ENCODE measurements around the gene ACTN4.

The ACTN4 gene

DNA sequence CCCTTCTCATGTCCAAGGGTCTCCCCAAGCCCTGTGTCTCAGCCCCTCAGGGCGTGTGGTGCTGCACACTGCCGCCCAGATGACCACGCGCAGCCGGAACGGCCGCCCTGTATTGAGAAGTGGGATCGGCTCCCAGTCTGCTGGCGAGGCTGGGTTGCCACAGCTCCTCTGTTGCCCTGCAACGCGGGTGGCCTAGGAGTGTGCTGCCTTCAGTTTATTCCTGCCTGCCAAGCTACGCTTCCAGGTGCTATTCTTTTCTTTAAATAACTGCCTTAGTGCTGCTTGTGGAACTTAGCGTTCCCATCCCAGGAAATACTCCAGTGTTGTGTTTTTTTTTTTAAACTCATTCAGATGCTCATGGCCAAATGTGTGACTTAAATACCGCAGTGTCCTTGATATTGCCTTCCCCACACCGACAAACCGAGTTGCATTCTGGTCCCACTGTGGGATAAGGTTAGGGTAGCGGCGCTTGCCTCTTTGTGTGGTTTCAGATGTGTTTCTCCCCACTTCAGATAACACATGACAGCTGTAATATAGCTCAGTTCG is 16.6 kb downstream of the ACTN4 start:
- Histone ChIP-seq H3K36me3 (ENCODE audit: insufficient read depth, low read length) (peaks cover 37% of the 10 kb centered on the region), H3K9ac (ENCODE audit: low read depth, low read length) (peak overlapping the region; percentile 78)

DNA sequence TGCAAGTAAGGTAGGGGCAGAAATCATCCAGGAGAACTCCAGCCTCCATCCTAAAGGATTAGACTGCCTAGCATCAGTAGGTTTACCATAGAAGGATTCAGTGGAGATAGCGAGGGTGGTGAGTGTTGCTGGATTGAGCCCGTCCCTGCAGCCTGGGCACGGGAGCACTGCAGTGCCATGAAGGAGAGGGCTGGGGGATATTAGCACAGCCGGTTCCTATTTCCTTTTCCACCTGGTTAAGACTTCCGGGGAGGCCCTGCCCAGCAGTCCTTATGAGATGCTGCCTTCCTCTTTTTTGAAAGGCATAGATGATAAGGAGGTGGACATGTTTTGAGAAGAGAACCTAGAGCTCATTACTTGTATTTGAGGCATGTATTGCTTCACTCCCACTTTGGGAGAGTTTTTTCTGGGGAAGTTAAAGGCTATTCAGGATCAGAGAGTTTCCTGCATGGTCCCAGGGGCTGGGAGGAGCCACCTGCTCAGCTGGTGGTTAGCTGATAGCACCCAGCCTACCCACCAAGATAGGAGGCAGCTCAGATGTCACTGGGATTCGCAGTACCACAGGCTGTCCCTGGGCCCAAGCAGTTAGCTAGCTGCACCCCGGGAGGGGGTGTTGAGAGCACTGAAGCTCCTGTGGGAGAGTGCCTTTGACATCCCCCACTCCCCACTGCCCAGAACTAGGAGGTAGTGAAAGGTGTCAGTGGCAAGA is 17.2 kb downstream of the ACTN4 start:
- Histone ChIP-seq H3K36me3 (ENCODE audit: insufficient read depth, low read length) (peaks cover 43% of the 10 kb centered on the region), H3K9ac (ENCODE audit: low read depth, low read length) (peak overlapping the region; percentile 78)

More for the DNA sequence above, 16.6 kb downstream of the ACTN4 start:
- Histone ChIP-seq H3K4me2 (ENCODE audit: low read length) (peak overlapping the region; percentile 59), H3K4me3 (ENCODE audit: low read length) (peak overlapping the region; percentile 18), H3K4me1 (ENCODE audit: control insufficient read depth, insufficient read depth, low read length) (peaks cover 93% of the 10 kb centered on the region), H3K27me3 (ENCODE audit: control insufficient read depth, insufficient read depth, low read length) (no peaks in the 10 kb centered on the region), H3K9me3 (replicated peaks; ENCODE audit: low read length) (no peaks in the 10 kb centered on the region)

DNA sequence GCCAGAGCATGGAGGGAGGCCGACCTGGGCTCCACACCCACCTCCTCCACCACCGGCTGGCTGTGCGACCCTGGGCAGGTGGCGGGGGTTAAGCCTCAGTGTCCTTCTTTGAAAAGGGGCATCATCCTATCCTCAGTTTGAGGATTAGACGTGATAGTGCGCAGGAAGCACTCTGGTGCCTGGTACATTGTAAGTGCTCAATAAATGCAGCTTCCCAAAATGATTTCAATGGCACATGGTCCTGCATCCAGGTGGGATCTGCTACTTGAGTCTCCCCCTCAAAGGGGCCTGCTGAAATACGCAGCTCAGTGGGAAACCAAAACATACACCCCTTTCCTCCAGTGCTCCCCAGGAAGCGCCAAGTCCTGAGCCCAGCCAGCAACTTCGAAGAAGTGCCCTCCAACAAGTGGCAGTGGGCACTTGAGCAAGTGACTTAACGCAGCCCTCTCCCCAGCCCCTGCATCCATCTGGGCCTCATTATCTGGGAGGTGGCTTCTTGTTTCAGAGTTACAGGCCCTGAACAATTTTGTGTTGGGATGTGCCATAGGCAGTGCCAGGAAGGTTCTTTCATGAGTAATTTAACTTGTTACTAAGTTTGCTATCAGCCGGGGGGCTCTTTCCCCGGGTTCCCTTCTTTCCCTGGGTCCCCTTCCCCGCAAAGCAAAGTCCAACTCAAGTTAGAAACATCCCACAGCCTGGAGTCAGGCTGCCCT is 17.9 kb downstream of the ACTN4 start:
- H3K9ac ChIP-seq (ENCODE audit: low read depth, low read length), result peak overlapping the region; percentile 78
- H3K4me3 ChIP-seq (ENCODE audit: low read length), result peak overlapping the region; percentile 21
- peaks cover 49% of the 10 kb centered on the region for H3K36me3 ChIP-seq (ENCODE audit: insufficient read depth, low read length)

More for the DNA sequence above, 17.2 kb downstream of the ACTN4 start:
- Histone ChIP-seq H3K4me1 (ENCODE audit: control insufficient read depth, insufficient read depth, low read length) (peaks cover 93% of the 10 kb centered on the region), H3K4me2 (ENCODE audit: low read length) (peak overlapping the region; percentile 59), H3K9me3 (replicated peaks; ENCODE audit: low read length) (no peaks in the 10 kb centered on the region), H3K4me3 (ENCODE audit: low read length) (peak overlapping the region; percentile 21), H3K27me3 (ENCODE audit: control insufficient read depth, insufficient read depth, low read length) (no peaks in the 10 kb centered on the region)

DNA sequence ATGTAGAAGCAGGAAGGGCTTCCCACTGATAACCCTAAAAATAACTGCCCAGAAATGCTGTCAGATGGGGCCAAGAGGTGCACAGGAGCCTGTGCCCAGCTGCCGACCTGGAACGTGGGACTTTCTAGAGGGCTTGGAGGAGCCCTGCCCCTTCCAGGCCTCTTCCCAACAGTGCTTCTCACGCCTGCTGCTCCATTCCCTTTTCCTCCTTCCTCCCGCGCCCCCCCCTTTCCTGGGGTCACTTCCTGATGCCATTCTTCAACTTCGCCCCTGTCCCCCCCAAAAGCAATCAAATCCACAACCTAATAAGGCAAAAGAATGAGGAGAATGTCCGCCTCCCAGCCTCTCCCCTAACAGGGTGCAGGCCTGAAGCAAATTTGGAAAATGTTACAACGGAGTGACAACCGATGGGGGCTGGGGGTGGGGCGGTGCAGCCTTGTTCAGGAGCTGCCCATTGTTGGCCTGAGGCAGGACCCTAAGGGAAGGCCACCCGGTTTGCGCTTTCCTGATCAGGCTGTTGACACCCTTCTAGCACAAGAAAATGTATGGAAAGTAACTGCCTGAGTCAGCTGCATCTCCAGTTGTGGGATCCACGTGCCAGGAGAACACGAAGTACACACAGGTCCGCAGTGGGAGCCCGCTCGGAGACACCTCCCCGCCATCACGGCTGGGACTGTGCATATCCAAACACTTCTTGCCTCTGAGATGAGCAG is 18.7 kb downstream of the ACTN4 start:
- H3K9me3 ChIP-seq (replicated peaks; ENCODE audit: low read length), result no peaks in the 10 kb centered on the region
- H3K4me1 ChIP-seq (ENCODE audit: control insufficient read depth, insufficient read depth, low read length), result peaks cover 90% of the 10 kb centered on the region
- peak overlapping the region; percentile 61 for H3K4me2 ChIP-seq (ENCODE audit: low read length)
- H3K36me3 ChIP-seq (ENCODE audit: insufficient read depth, low read length), result peaks cover 43% of the 10 kb centered on the region
- peak overlapping the region; percentile 5 for H3K4me3 ChIP-seq (ENCODE audit: low read length)
- H3K9ac ChIP-seq (ENCODE audit: low read depth, low read length), result peak overlapping the region; percentile 78
- no peaks in the 10 kb centered on the region for H3K27me3 ChIP-seq (ENCODE audit: control insufficient read depth, insufficient read depth, low read length)

More for the DNA sequence above, 17.9 kb downstream of the ACTN4 start:
- peaks cover 93% of the 10 kb centered on the region for H3K4me1 ChIP-seq (ENCODE audit: control insufficient read depth, insufficient read depth, low read length)
- peak overlapping the region; percentile 61 for H3K4me2 ChIP-seq (ENCODE audit: low read length)
- H3K27me3 ChIP-seq (ENCODE audit: control insufficient read depth, insufficient read depth, low read length), result no peaks in the 10 kb centered on the region
- no peaks in the 10 kb centered on the region for H3K9me3 ChIP-seq (replicated peaks; ENCODE audit: low read length)

DNA sequence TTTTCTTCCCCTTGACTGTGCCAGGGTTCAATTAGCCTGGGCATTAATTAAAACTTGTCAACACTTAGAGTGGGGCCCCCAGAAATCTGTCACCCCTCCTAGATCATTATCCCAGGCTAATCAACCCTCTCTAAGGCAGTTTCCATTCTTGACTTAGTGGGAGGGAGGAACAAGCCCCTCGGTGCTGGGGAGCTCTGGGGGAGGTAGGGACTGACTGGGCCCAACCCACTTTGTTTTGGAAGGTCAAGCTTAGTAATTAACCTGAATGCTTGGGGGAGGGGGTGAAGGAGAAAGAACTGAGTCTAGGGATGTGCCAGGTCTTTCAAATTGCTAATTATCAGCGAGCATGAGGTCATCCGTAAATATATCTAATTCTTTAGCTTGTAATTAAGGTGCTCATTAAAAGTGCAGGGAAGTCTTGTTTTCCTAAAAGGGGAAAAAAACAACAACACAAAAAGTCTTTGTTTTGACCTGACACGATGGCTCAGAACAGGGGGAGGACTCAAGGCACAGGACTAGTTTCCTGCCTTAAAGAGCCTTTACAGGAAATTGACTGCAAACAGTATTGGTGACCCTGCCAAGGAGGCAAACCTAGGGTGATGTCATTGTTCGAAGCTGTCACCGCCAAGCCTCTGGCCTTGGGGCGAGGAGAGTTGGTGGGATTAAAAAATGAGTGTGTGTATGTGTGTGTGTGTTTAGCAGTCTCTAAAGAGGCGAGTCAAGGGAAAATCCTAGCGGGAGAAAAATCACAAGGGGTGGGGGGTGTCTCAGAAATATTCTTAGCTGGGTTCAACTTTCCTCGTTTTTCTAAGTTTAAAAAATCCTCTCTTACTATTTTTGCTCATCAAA is 19.4 kb downstream of the ACTN4 start:
- Histone ChIP-seq H3K27me3 (ENCODE audit: control insufficient read depth, insufficient read depth, low read length) (no peaks in the 10 kb centered on the region), H3K4me1 (ENCODE audit: control insufficient read depth, insufficient read depth, low read length) (peaks cover 95% of the 10 kb centered on the region), H3K4me2 (ENCODE audit: low read length) (peak overlapping the region; percentile 61), H3K9ac (ENCODE audit: low read depth, low read length) (peak overlapping the region; percentile 78), H3K4me3 (ENCODE audit: low read length) (peak overlapping the region; percentile 12), H3K9me3 (replicated peaks; ENCODE audit: low read length) (no peaks in the 10 kb centered on the region), H3K36me3 (ENCODE audit: insufficient read depth, low read length) (peaks cover 41% of the 10 kb centered on the region)

DNA sequence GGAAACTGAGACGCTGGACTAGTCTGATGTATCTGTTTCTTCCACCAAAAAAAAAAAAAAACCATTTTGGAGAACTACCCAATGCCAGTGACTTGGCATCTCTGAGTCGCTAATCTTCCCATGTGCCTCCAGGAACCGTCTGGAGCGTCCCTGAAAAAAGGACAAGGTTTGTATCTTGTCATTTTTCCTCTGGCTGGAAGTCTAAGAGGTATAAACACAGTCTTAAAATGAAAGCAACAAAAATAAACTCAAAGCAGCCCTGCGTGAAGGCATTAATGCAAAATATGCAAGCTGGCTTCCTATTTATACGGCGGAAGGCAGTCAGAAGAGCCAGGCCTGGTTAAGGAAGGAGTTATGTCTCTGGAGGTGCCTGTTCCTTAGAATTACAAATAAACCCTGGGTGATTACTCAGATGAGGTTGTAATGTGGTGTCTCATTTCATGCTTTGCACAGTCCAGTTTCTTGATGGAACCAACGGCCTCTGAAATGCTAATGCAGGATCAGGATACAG is 20.3 kb downstream of the ACTN4 start:
- H3K4me3 ChIP-seq (ENCODE audit: low read length), result peak overlapping the region; percentile 12
- H3K9ac ChIP-seq (ENCODE audit: low read depth, low read length), result peak overlapping the region; percentile 78
- H3K27me3 ChIP-seq (ENCODE audit: control insufficient read depth, insufficient read depth, low read length), result no peaks in the 10 kb centered on the region
- peak overlapping the region; percentile 61 for H3K4me2 ChIP-seq (ENCODE audit: low read length)
- peaks cover 87% of the 10 kb centered on the region for H3K4me1 ChIP-seq (ENCODE audit: control insufficient read depth, insufficient read depth, low read length)
- H3K36me3 ChIP-seq (ENCODE audit: insufficient read depth, low read length), result peaks cover 34% of the 10 kb centered on the region
- H3K9me3 ChIP-seq (replicated peaks; ENCODE audit: low read length), result no peaks in the 10 kb centered on the region

DNA sequence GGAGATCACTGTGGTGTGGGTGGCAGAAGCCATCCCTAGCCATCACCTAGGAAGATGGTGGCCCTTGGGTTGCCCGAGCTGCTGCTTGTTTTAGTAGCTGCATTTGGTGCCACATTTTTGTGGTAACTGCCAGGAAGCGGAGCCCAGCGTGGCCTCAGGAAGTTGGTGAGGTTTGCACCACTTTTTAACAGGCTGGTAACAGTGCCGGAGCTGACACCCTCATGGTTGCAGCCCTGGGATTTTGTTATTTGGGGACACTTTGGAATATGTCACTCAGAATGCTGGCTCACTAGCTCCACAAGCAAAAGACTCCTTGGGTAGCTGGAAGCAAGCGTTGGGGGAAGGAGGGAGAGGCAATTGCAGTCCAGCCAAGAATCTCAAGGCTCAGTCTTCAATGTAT is 22.1 kb downstream of the ACTN4 start:
- H3K9ac ChIP-seq (ENCODE audit: low read depth, low read length), result no peak overlapping the region

DNA sequence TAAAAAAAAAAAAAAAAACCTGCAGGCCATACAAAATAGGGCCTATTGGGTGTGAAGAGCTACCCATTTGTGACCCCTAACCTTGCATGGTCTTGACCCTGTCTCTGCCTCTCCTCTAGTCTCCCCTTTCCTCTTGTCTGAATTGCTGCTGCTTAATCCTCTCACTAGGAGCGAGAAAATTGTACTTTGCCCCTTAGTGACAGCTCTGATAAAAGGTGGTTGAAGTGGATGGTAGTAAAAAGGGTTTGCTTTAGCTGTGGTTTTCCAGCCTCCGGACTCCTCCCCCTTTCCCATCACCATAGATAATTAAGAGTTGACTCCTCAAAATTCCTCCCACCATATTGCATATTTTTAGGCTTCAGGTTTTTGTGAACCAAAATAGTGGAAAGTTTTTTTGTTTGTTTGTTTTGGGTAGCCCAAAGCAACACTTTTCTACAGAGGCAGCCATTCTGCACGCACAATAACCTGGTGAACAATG is 23.5 kb downstream of the ACTN4 start:
- H3K36me3 ChIP-seq (ENCODE audit: insufficient read depth, low read length), result peaks cover 22% of the 10 kb centered on the region
- H3K4me1 ChIP-seq (ENCODE audit: control insufficient read depth, insufficient read depth, low read length), result peaks cover 78% of the 10 kb centered on the region
- H3K4me3 ChIP-seq (ENCODE audit: low read length), result no peak overlapping the region
- H3K4me2 ChIP-seq (ENCODE audit: low read length), result no peak overlapping the region
- no peaks in the 10 kb centered on the region for H3K9me3 ChIP-seq (replicated peaks; ENCODE audit: low read length)
- H3K9ac ChIP-seq (ENCODE audit: low read depth, low read length), result no peak overlapping the region
- no peaks in the 10 kb centered on the region for H3K27me3 ChIP-seq (ENCODE audit: control insufficient read depth, insufficient read depth, low read length)

More for the DNA sequence above, 22.1 kb downstream of the ACTN4 start:
- Histone ChIP-seq H3K4me2 (ENCODE audit: low read length) (no peak overlapping the region), H3K9me3 (replicated peaks; ENCODE audit: low read length) (no peaks in the 10 kb centered on the region), H3K36me3 (ENCODE audit: insufficient read depth, low read length) (peaks cover 26% of the 10 kb centered on the region), H3K4me3 (ENCODE audit: low read length) (no peak overlapping the region), H3K27me3 (ENCODE audit: control insufficient read depth, insufficient read depth, low read length) (no peaks in the 10 kb centered on the region), H3K4me1 (ENCODE audit: control insufficient read depth, insufficient read depth, low read length) (peaks cover 78% of the 10 kb centered on the region)

DNA sequence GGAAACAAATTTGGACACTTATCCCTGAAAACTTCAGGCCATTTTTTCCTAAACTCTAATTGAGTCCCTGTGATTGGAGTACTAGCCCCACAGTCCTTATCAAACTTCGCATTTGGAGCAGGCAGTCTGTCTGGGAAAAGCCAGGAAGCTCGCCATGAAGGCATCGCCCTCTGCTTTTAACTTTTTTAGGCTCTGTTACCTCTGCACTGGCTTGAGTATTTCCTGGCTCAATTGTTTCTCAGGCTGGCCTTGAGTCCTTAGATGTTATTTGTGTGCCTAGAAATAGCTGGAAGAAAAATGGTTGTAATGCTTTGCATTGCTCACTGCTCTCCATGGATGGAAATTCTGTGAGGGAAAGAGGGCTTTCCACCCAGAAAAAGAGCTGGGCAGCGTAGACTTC is 24.2 kb downstream of the ACTN4 start:
- Histone ChIP-seq H3K4me1 (ENCODE audit: control insufficient read depth, insufficient read depth, low read length) (peaks cover 78% of the 10 kb centered on the region), H3K9me3 (replicated peaks; ENCODE audit: low read length) (no peaks in the 10 kb centered on the region), H3K4me2 (ENCODE audit: low read length) (no peak overlapping the region), H3K9ac (ENCODE audit: low read depth, low read length) (peak overlapping the region; percentile 34), H3K27me3 (ENCODE audit: control insufficient read depth, insufficient read depth, low read length) (no peaks in the 10 kb centered on the region), H3K4me3 (ENCODE audit: low read length) (no peak overlapping the region), H3K36me3 (ENCODE audit: insufficient read depth, low read length) (peaks cover 17% of the 10 kb centered on the region)

DNA sequence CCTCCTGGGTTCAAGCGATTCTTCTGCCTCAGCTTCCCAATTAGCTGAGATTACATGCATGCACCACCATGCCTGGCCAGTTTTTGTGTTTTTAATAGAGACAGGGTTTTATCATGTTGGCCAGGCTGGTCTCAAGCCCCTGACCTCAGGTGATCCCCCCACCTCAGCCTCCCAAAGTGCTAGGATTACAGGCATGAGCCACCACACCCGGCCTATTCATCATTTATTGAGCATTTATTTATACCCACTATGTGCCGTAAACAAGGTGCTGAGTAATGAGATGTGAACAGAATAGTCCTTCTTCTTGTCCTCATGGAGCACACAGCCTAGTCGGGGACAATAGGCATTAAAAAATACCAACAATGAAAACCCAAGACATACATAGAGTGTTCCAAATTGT is 25.6 kb downstream of the ACTN4 start:
- peaks cover 29% of the 10 kb centered on the region for H3K36me3 ChIP-seq (ENCODE audit: insufficient read depth, low read length)
- no peaks in the 10 kb centered on the region for H3K9me3 ChIP-seq (replicated peaks; ENCODE audit: low read length)
- no peak overlapping the region for H3K9ac ChIP-seq (ENCODE audit: low read depth, low read length)
- H3K4me3 ChIP-seq (ENCODE audit: low read length), result no peak overlapping the region
- H3K4me1 ChIP-seq (ENCODE audit: control insufficient read depth, insufficient read depth, low read length), result peaks cover 68% of the 10 kb centered on the region
- H3K27me3 ChIP-seq (ENCODE audit: control insufficient read depth, insufficient read depth, low read length), result no peaks in the 10 kb centered on the region
- no peak overlapping the region for H3K4me2 ChIP-seq (ENCODE audit: low read length)
